ENCODE results near the gene HNRNPD.
"Not testable (repeated sequence)": the region's sequence is repeated elsewhere in the genome, so short reads cannot be mapped to it uniquely, and the experiment has no call there.

HNRNPD gene

DNA sequence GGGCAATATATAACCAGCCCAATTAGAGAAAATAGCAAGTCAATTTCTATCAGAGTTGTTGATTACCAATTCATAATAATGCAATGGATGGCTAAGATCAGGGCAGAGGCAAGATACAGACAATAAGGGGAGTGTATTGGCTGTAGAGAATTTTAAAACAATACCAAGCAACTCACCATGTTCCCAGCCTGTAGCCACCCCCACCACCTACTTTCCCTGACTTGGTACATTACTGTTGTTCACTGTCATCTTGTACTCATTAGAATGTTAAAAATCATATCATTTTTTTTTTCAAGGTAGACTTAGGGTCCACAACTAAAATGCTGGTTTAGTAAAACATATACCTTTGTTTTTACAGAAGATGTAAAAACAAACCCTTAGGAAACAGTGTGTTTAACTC lies 27.7 kb downstream of the HNRNPD start:
- in situ Hi-C loops (cut with MboI; ENCODE audit: low pct_unique_long_range_greater_than_20kb, low sequenced_read_pairs, unreplicated experiment): no loop called here
- no peak for TF ChIP-seq CTCF (IDR thresholded peaks at IDR 0.05; ENCODE audit: extremely low read depth, insufficient read depth, missing control alignments)
- DNase-seq (ENCODE audit: low spot score): no peak

- in situ Hi-C loops (cut with MboI; ENCODE audit: low pct_unique_long_range_greater_than_20kb, low sequenced_read_pairs, unreplicated experiment): no loop called here
- no peak for TF ChIP-seq CTCF (IDR thresholded peaks at IDR 0.05; ENCODE audit: extremely low read depth, insufficient read depth, missing control alignments)
- DNase-seq (ENCODE audit: low spot score): no peak
These were observed 38.7 kb downstream of the HNRNPD start for GRCh38 chr4:82335043-82335442.

- in situ Hi-C loops (cut with MboI; ENCODE audit: low pct_unique_long_range_greater_than_20kb, low sequenced_read_pairs, unreplicated experiment); DNase-seq (ENCODE audit: low spot score): not testable (repeated sequence)
These were observed 40.1 kb downstream of the HNRNPD start for GRCh38 chr4:82333641-82334040.

- DNase-seq (ENCODE audit: low spot score): no peak
- in situ Hi-C loops (cut with MboI; ENCODE audit: low pct_unique_long_range_greater_than_20kb, low sequenced_read_pairs, unreplicated experiment): no loop called here
- no peak for TF ChIP-seq CTCF (IDR thresholded peaks at IDR 0.05; ENCODE audit: extremely low read depth, insufficient read depth, missing control alignments)
These were observed 42.0 kb downstream of the HNRNPD start for GRCh38 chr4:82331814-82332213.

- no peak for DNase-seq (ENCODE audit: low spot score)
- in situ Hi-C loops (cut with MboI; ENCODE audit: low pct_unique_long_range_greater_than_20kb, low sequenced_read_pairs, unreplicated experiment): no loop called here
- TF ChIP-seq CTCF (IDR thresholded peaks at IDR 0.05; ENCODE audit: extremely low read depth, insufficient read depth, missing control alignments): no peak
These were observed 53.4 kb downstream of the HNRNPD start for GRCh38 chr4:82320351-82320750.

- DNase-seq (ENCODE audit: low spot score); in situ Hi-C loops (cut with MboI; ENCODE audit: low pct_unique_long_range_greater_than_20kb, low sequenced_read_pairs, unreplicated experiment): not testable (repeated sequence)
These were observed 70.7 kb downstream of the HNRNPD start for GRCh38 chr4:82303063-82303462.
